Measurements from ENCODE around the gene GARIN5B.

GARIN5B gene

GRCh38 chr19:55304980-55305379, 58.1 kb downstream of the GARIN5B start:
- DNase-seq = no peak
- intact Hi-C loops (cut with DNase I) = loop anchor here (5.0 kb wide), 2 partner anchors 32 to 77 kb away; partner anchors contain the start of genes KMT5C and TMEM238

Measured in posterior cingulate gyrus (tissue), 11 donors.